ENCODE results near the gene INTS1. TPM values are rescaled to one million over a fixed set of nuclear protein-coding genes. Genes with fewer than 3 reads are reported as not detected.

The INTS1 gene
- total RNA-seq, 2 experiments from 2014 or later, result 91.0 to 91.5 TPM

- intact Hi-C loops (cut with DNase I, micrococcal nuclease), result no loop called here
- H3K4me1 ChIP-seq (ENCODE audit: insufficient read depth, low read length), result no peaks in the 10 kb centered on the region
- no peak overlapping the region for H3K27ac ChIP-seq (ENCODE audit: low read depth in 1 of 2, low read length in 2 of 2)
- no peak overlapping the region for H3K4me3 Mint-ChIP-seq
- peaks cover 31% of the 10 kb centered on the region for H3K36me3 Mint-ChIP-seq (ENCODE audit: low read depth)
- ChIA-PET CTCF (no interaction called here), POLR2A (no interaction called here)
- no peaks in the 10 kb centered on the region for H3K4me1 Mint-ChIP-seq (ENCODE audit: low read depth)
- H3K27me3 ChIP-seq (ENCODE audit: control insufficient read depth in 1 of 2, insufficient read depth in 2 of 2, low read length in 2 of 2), result no peaks in the 10 kb centered on the region
- DNase-seq (no peak), ATAC-seq (ENCODE audit: poor library complexity) (no peak)
- H3K27ac Mint-ChIP-seq, result no peak overlapping the region
- no peaks in the 10 kb centered on the region for H3K9me3 ChIP-seq (ENCODE audit: control insufficient read depth in 1 of 2, insufficient read depth in 1 of 2, low read length in 2 of 2)
- H3K36me3 ChIP-seq (ENCODE audit: insufficient read depth, low read length), result peaks cover 66% of the 10 kb centered on the region
- no peak overlapping the region for H3K4me3 ChIP-seq (ENCODE audit: low read length)
- TF ChIP-seq, protein P1, sequence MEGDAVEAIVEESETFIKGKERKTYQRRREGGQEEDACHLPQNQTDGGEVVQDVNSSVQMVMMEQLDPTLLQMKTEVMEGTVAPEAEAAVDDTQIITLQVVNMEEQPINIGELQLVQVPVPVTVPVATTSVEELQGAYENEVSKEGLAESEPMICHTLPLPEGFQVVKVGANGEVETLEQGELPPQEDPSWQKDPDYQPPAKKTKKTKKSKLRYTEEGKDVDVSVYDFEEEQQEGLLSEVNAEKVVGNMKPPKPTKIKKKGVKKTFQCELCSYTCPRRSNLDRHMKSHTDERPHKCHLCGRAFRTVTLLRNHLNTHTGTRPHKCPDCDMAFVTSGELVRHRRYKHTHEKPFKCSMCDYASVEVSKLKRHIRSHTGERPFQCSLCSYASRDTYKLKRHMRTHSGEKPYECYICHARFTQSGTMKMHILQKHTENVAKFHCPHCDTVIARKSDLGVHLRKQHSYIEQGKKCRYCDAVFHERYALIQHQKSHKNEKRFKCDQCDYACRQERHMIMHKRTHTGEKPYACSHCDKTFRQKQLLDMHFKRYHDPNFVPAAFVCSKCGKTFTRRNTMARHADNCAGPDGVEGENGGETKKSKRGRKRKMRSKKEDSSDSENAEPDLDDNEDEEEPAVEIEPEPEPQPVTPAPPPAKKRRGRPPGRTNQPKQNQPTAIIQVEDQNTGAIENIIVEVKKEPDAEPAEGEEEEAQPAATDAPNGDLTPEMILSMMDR (IDR thresholded peaks at IDR 0.05), result no peak
- H3K27me3 Mint-ChIP-seq, result no peaks in the 10 kb centered on the region
- H3K9me3 Mint-ChIP-seq, result no peaks in the 10 kb centered on the region
Measured at GRCh38 chr7:1483536-1484505, 20.4 kb downstream of the INTS1 start.

- no peaks in the 10 kb centered on the region for H3K4me1 ChIP-seq (ENCODE audit: insufficient read depth, low read length)
- CTCF ChIA-PET, result no interaction called here
- no peaks in the 10 kb centered on the region for H3K4me1 Mint-ChIP-seq (ENCODE audit: low read depth)
- no peak overlapping the region for H3K27ac ChIP-seq (ENCODE audit: low read depth in 1 of 2, low read length in 2 of 2)
- POLR2A ChIA-PET, result no interaction called here
- H3K36me3 ChIP-seq (ENCODE audit: insufficient read depth, low read length), result peaks cover 63% of the 10 kb centered on the region
- TF ChIP-seq, protein P1 (IDR thresholded peaks at IDR 0.05), result no peak
- no peaks in the 10 kb centered on the region for H3K9me3 ChIP-seq (ENCODE audit: control insufficient read depth in 1 of 2, insufficient read depth in 1 of 2, low read length in 2 of 2)
- H3K27me3 Mint-ChIP-seq, result no peaks in the 10 kb centered on the region
- intact Hi-C loops (cut with DNase I, micrococcal nuclease), result no loop called here
- no peaks in the 10 kb centered on the region for H3K27me3 ChIP-seq (ENCODE audit: control insufficient read depth in 1 of 2, insufficient read depth in 2 of 2, low read length in 2 of 2)
- no peak overlapping the region for H3K27ac Mint-ChIP-seq
- H3K9me3 Mint-ChIP-seq, result no peaks in the 10 kb centered on the region
- ATAC-seq (ENCODE audit: poor library complexity) (no peak), DNase-seq (no peak)
- H3K36me3 Mint-ChIP-seq (ENCODE audit: low read depth), result peaks cover 24% of the 10 kb centered on the region
- no peak overlapping the region for H3K4me3 Mint-ChIP-seq
- H3K4me3 ChIP-seq (ENCODE audit: low read length), result no peak overlapping the region
Measured at GRCh38 chr7:1483079-1483478, 21.1 kb downstream of the INTS1 start.

- POLR2A ChIA-PET, result no interaction called here
- CTCF ChIA-PET, result no interaction called here
- peaks cover 26% of the 10 kb centered on the region for H3K36me3 Mint-ChIP-seq (ENCODE audit: low read depth)
Measured at GRCh38 chr7:1481300-1481699, 22.9 kb downstream of the INTS1 start.

More at GRCh38 chr7:1481300-1481699, 22.9 kb downstream of the INTS1 start:
- ATAC-seq (ENCODE audit: poor library complexity), result no peak
- H3K4me1 Mint-ChIP-seq (ENCODE audit: low read depth), result no peaks in the 10 kb centered on the region
- DNase-seq, result no peak
- no peaks in the 10 kb centered on the region for H3K9me3 ChIP-seq (ENCODE audit: control insufficient read depth in 1 of 2, insufficient read depth in 1 of 2, low read length in 2 of 2)
- H3K9me3 Mint-ChIP-seq, result no peaks in the 10 kb centered on the region
- peaks cover 59% of the 10 kb centered on the region for H3K36me3 ChIP-seq (ENCODE audit: insufficient read depth, low read length)
- no peak overlapping the region for H3K27ac ChIP-seq (ENCODE audit: low read depth in 1 of 2, low read length in 2 of 2)
- H3K4me1 ChIP-seq (ENCODE audit: insufficient read depth, low read length), result no peaks in the 10 kb centered on the region
- H3K4me3 ChIP-seq (ENCODE audit: low read length), result no peak overlapping the region
- intact Hi-C loops (cut with DNase I, micrococcal nuclease), result no loop called here
- no peaks in the 10 kb centered on the region for H3K27me3 ChIP-seq (ENCODE audit: control insufficient read depth in 1 of 2, insufficient read depth in 2 of 2, low read length in 2 of 2)
- no peak overlapping the region for H3K4me3 Mint-ChIP-seq
- H3K27me3 Mint-ChIP-seq, result no peaks in the 10 kb centered on the region
- TF ChIP-seq, protein P1 (IDR thresholded peaks at IDR 0.05), result no peak
- H3K27ac Mint-ChIP-seq, result no peak overlapping the region
